ENCODE data around the gene FAH. TPM values are rescaled to one million over a fixed set of nuclear protein-coding genes. Genes with fewer than 3 reads are reported as not detected.

Gene FAH
- total and polyA plus RNA-seq, 2 experiments from 2014 or later: 16.3 to 20.3 TPM

DNA sequence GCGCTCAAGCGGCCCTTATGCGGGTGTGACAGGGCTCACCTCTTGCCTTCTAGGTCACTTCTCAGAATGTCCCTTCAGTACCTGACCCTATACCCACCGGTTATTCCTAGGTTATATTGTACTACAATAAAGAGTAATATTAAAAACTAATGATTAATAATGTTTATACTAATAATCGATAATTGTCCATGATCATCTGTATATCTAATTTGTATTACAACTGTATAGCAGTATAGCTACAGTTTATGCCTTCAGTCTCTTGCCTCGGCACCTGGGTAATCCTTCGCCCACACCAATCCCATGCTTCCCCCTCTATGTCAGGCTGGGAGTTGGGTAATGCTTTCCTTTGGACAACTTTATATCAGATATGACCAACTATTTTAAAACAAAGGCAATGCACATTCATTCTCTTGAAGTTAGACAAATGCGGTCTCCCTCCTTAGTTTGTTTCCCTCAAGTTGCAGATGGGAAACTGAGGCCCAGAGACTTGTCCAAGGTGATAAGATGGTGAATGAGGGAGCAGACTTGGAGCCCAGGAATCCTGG lies 3.4 kb downstream of the FAH start:
- Mint-ChIP-seq H3K9me3 (no peaks in the 10 kb centered on the region; the same call in 2 of the 3 replicates), H3K27me3 (ENCODE audit: insufficient read depth, low read depth, poor library complexity) (peaks cover 23% of the 10 kb centered on the region), H3K36me3 (ENCODE audit: low read depth) (peaks cover 7% of the 10 kb centered on the region; the same call in 2 of the 3 replicates), H3K27ac (no peak overlapping the region), H3K4me1 (peaks cover 32% of the 10 kb centered on the region), H3K4me3 (no peak overlapping the region)
- TF ChIP-seq STAT1 (IDR thresholded peaks at IDR 0.05; ENCODE audit: unreplicated experiment) (no peak), CREB1 (CRISPR knock-in tag; IDR thresholded peaks at IDR 0.05; ENCODE audit: low read depth) (no peak), POLR2AphosphoS5 (IDR thresholded peaks at IDR 0.05; ENCODE audit: low read depth) (no peak), JUNB (IDR thresholded peaks at IDR 0.05; ENCODE audit: unreplicated experiment) (no peak), ZNF114 (CRISPR knock-in tag; IDR thresholded peaks at IDR 0.05) (no peak), EZH2 (IDR thresholded peaks at IDR 0.05; ENCODE audit: low read depth, unreplicated experiment) (no peak)
- TF ChIP-seq, protein P1, sequence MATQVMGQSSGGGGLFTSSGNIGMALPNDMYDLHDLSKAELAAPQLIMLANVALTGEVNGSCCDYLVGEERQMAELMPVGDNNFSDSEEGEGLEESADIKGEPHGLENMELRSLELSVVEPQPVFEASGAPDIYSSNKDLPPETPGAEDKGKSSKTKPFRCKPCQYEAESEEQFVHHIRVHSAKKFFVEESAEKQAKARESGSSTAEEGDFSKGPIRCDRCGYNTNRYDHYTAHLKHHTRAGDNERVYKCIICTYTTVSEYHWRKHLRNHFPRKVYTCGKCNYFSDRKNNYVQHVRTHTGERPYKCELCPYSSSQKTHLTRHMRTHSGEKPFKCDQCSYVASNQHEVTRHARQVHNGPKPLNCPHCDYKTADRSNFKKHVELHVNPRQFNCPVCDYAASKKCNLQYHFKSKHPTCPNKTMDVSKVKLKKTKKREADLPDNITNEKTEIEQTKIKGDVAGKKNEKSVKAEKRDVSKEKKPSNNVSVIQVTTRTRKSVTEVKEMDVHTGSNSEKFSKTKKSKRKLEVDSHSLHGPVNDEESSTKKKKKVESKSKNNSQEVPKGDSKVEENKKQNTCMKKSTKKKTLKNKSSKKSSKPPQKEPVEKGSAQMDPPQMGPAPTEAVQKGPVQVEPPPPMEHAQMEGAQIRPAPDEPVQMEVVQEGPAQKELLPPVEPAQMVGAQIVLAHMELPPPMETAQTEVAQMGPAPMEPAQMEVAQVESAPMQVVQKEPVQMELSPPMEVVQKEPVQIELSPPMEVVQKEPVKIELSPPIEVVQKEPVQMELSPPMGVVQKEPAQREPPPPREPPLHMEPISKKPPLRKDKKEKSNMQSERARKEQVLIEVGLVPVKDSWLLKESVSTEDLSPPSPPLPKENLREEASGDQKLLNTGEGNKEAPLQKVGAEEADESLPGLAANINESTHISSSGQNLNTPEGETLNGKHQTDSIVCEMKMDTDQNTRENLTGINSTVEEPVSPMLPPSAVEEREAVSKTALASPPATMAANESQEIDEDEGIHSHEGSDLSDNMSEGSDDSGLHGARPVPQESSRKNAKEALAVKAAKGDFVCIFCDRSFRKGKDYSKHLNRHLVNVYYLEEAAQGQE (IDR thresholded peaks at IDR 0.05; ENCODE audit: unreplicated experiment): no peak
- TF ChIP-seq, protein P2, sequence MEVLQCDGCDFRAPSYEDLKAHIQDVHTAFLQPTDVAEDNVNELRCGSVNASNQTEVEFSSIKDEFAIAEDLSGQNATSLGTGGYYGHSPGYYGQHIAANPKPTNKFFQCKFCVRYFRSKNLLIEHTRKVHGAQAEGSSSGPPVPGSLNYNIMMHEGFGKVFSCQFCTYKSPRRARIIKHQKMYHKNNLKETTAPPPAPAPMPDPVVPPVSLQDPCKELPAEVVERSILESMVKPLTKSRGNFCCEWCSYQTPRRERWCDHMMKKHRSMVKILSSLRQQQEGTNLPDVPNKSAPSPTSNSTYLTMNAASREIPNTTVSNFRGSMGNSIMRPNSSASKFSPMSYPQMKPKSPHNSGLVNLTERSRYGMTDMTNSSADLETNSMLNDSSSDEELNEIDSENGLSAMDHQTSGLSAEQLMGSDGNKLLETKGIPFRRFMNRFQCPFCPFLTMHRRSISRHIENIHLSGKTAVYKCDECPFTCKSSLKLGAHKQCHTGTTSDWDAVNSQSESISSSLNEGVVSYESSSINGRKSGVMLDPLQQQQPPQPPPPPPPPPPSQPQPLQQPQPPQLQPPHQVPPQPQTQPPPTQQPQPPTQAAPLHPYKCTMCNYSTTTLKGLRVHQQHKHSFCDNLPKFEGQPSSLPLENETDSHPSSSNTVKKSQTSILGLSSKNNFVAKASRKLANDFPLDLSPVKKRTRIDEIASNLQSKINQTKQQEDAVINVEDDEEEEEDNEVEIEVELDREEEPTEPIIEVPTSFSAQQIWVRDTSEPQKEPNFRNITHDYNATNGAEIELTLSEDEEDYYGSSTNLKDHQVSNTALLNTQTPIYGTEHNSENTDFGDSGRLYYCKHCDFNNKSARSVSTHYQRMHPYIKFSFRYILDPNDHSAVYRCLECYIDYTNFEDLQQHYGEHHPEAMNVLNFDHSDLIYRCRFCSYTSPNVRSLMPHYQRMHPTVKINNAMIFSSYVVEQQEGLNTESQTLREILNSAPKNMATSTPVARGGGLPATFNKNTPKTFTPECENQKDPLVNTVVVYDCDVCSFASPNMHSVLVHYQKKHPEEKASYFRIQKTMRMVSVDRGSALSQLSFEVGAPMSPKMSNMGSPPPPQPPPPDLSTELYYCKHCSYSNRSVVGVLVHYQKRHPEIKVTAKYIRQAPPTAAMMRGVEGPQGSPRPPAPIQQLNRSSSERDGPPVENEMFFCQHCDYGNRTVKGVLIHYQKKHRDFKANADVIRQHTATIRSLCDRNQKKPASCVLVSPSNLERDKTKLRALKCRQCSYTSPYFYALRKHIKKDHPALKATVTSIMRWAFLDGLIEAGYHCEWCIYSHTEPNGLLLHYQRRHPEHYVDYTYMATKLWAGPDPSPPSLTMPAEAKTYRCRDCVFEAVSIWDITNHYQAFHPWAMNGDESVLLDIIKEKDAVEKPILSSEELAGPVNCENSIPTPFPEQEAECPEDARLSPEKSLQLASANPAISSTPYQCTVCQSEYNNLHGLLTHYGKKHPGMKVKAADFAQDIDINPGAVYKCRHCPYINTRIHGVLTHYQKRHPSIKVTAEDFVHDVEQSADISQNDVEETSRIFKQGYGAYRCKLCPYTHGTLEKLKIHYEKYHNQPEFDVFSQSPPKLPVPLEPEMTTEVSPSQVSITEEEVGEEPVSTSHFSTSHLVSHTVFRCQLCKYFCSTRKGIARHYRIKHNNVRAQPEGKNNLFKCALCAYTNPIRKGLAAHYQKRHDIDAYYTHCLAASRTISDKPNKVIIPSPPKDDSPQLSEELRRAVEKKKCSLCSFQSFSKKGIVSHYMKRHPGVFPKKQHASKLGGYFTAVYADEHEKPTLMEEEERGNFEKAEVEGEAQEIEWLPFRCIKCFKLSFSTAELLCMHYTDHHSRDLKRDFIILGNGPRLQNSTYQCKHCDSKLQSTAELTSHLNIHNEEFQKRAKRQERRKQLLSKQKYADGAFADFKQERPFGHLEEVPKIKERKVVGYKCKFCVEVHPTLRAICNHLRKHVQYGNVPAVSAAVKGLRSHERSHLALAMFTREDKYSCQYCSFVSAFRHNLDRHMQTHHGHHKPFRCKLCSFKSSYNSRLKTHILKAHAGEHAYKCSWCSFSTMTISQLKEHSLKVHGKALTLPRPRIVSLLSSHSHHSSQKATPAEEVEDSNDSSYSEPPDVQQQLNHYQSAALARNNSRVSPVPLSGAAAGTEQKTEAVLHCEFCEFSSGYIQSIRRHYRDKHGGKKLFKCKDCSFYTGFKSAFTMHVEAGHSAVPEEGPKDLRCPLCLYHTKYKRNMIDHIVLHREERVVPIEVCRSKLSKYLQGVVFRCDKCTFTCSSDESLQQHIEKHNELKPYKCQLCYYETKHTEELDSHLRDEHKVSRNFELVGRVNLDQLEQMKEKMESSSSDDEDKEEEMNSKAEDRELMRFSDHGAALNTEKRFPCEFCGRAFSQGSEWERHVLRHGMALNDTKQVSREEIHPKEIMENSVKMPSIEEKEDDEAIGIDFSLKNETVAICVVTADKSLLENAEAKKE (CRISPR knock-in tag; IDR thresholded peaks at IDR 0.05): no peak
- Histone ChIP-seq H3K4me1 (ENCODE audit: insufficient read depth) (peaks cover 18% of the 10 kb centered on the region), H4K20me1 (replicated peaks; ENCODE audit: insufficient read depth) (no peaks in the 10 kb centered on the region; the same call in 1 of the 2 replicates), H2AFZ (no peak overlapping the region), H3K27ac (ENCODE audit: low read depth) (no peak overlapping the region), H3F3A (replicated peaks; ENCODE audit: low read depth) (peaks cover 5% of the 10 kb centered on the region; the same call in 1 of the 2 replicates), H3K27me3 (ENCODE audit: insufficient read depth) (0 out of 2 replicates have a peak, but pooled peaks cover 7% of the 10 kb centered on the region), H3K36me3 (ENCODE audit: insufficient read depth) (no peaks in the 10 kb centered on the region; the same call in 1 of the 2 replicates), H3K79me2 (replicated peaks; ENCODE audit: insufficient read depth) (no peaks in the 10 kb centered on the region; the same call in 1 of the 2 replicates), H3K9me2 (ENCODE audit: insufficient read depth) (no peaks in the 10 kb centered on the region), H3K4me3 (no peak overlapping the region), H3K4me2 (no peak overlapping the region)
- ATAC-seq (no peak), DNase-seq (ENCODE audit: low spot score) (no peak)
